Measurements from ENCODE around the gene TDRD12. TPM values are rescaled to one million over a fixed set of nuclear protein-coding genes. Genes with fewer than 3 reads are reported as not detected.

Gene TDRD12
- total RNA-seq, 3 donors from 2014 or later (not counting 1 experiment from before 2014, with no cell fraction given): 0.13 to 0.45 TPM; not detected in 1

DNA sequence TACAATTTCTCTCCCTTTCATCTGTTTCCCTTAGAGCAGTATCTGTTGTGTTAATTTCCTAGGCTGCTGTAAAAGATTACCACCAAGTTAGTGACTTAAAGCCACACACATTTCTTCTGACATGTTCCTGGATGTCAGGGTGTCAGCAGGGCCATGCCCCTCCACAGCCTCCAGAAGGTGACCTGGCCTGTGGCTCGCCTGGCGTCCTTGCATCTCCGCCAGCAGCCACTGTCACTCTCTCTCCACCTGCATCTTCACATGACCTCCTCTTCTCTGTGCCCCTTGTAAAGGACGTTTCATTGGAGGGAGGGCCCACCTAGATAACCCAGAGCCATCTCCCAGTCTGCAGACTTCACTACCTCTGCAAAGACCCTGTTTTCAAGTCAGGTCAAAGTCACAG, 88.7 kb downstream of the TDRD12 start:
- Mint-ChIP-seq H3K27ac (no peak overlapping the region), H3K4me1 (no peaks in the 10 kb centered on the region), H3K9me3 (no peaks in the 10 kb centered on the region), H3K4me3 (no peak overlapping the region), H3K36me3 (no peaks in the 10 kb centered on the region), H3K27me3 (ENCODE audit: low read depth in 2 of 2) (peaks cover 0 to 11% of the 10 kb centered on the region in 2 donors)
- no peak for ATAC-seq
- H3K27ac ChIP-seq (ENCODE audit: low read length): no peak overlapping the region
- 89% methylated on average over 4 of the region's 4 CpGs for WGBS (ENCODE audit: insufficient coverage)
- TF ChIP-seq, protein P1, sequence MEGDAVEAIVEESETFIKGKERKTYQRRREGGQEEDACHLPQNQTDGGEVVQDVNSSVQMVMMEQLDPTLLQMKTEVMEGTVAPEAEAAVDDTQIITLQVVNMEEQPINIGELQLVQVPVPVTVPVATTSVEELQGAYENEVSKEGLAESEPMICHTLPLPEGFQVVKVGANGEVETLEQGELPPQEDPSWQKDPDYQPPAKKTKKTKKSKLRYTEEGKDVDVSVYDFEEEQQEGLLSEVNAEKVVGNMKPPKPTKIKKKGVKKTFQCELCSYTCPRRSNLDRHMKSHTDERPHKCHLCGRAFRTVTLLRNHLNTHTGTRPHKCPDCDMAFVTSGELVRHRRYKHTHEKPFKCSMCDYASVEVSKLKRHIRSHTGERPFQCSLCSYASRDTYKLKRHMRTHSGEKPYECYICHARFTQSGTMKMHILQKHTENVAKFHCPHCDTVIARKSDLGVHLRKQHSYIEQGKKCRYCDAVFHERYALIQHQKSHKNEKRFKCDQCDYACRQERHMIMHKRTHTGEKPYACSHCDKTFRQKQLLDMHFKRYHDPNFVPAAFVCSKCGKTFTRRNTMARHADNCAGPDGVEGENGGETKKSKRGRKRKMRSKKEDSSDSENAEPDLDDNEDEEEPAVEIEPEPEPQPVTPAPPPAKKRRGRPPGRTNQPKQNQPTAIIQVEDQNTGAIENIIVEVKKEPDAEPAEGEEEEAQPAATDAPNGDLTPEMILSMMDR (IDR thresholded peaks at IDR 0.05): no peak
- DNase-seq: no peak
- no peaks in the 10 kb centered on the region for H3K36me3 ChIP-seq (ENCODE audit: control insufficient read depth, insufficient read depth, low read length)
- intact Hi-C loops (cut with micrococcal nuclease): no loop called here
- H3K4me1 ChIP-seq (ENCODE audit: control insufficient read depth, insufficient read depth, low read length): no peaks in the 10 kb centered on the region
- H3K4me3 ChIP-seq (ENCODE audit: low read length): no peak overlapping the region
- no peaks in the 10 kb centered on the region for H3K27me3 ChIP-seq (ENCODE audit: control insufficient read depth, insufficient read depth, low read length)
- no peaks in the 10 kb centered on the region for H3K9me3 ChIP-seq (ENCODE audit: control insufficient read depth, insufficient read depth, low read length)

DNA sequence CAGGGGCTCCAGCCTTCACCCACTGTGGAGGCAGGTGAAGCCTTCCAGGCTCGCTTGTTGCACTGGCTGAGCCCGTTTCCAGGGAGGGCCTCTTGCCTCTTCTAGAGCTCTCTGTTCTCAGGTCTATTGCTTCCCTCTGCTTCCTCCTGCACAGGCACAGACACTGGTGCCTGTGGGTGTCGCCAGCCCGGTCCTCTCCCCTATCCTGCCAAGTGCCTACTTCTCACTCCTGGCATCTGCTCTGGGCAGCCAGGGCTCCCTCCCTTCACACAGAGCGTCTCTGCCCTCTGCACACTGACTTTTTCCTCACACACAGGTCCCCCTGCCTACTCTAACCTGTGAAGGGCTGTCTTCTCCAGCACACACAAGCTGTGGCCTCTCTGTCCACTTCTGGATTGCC, 89.7 kb downstream of the TDRD12 start:
- ATAC-seq: no peak
- no peaks in the 10 kb centered on the region for H3K36me3 Mint-ChIP-seq
- H3K4me3 Mint-ChIP-seq: no peak overlapping the region

GRCh38 chr19:32809754-32810153, 90.2 kb downstream of the TDRD12 start:
- no peaks in the 10 kb centered on the region for H3K36me3 Mint-ChIP-seq
- WGBS (ENCODE audit: insufficient coverage): 0% methylated on average over 1 of the region's 3 CpGs
- Histone ChIP-seq H3K27ac (ENCODE audit: low read length) (no peak overlapping the region), H3K4me3 (ENCODE audit: low read length) (no peak overlapping the region), H3K36me3 (ENCODE audit: control insufficient read depth, insufficient read depth, low read length) (no peaks in the 10 kb centered on the region), H3K9me3 (ENCODE audit: control insufficient read depth, insufficient read depth, low read length) (no peaks in the 10 kb centered on the region), H3K4me1 (ENCODE audit: control insufficient read depth, insufficient read depth, low read length) (no peaks in the 10 kb centered on the region), H3K27me3 (ENCODE audit: control insufficient read depth, insufficient read depth, low read length) (no peaks in the 10 kb centered on the region)
- ATAC-seq: no peak
- H3K27me3 Mint-ChIP-seq (ENCODE audit: low read depth in 2 of 2): peaks cover 0 to 14% of the 10 kb centered on the region in 2 donors
- TF ChIP-seq, protein P1 (IDR thresholded peaks at IDR 0.05): no peak
- H3K27ac Mint-ChIP-seq: no peak overlapping the region
- H3K4me3 Mint-ChIP-seq: no peak overlapping the region
- DNase-seq: no peak
- H3K9me3 Mint-ChIP-seq: no peaks in the 10 kb centered on the region
- intact Hi-C loops (cut with micrococcal nuclease): no loop called here
- H3K4me1 Mint-ChIP-seq: no peaks in the 10 kb centered on the region

More for the DNA sequence above, 89.7 kb downstream of the TDRD12 start:
- TF ChIP-seq, protein P1 (IDR thresholded peaks at IDR 0.05): no peak
- Mint-ChIP-seq H3K27me3 (ENCODE audit: low read depth in 2 of 2) (peaks cover 0 to 12% of the 10 kb centered on the region in 2 donors), H3K4me1 (no peaks in the 10 kb centered on the region), H3K27ac (no peak overlapping the region), H3K9me3 (no peaks in the 10 kb centered on the region)
- intact Hi-C loops (cut with micrococcal nuclease): no loop called here
- Histone ChIP-seq H3K4me1 (ENCODE audit: control insufficient read depth, insufficient read depth, low read length) (no peaks in the 10 kb centered on the region), H3K9me3 (ENCODE audit: control insufficient read depth, insufficient read depth, low read length) (no peaks in the 10 kb centered on the region), H3K27ac (ENCODE audit: low read length) (no peak overlapping the region), H3K27me3 (ENCODE audit: control insufficient read depth, insufficient read depth, low read length) (no peaks in the 10 kb centered on the region), H3K4me3 (ENCODE audit: low read length) (no peak overlapping the region), H3K36me3 (ENCODE audit: control insufficient read depth, insufficient read depth, low read length) (no peaks in the 10 kb centered on the region)
- no peak for DNase-seq
- WGBS (ENCODE audit: insufficient coverage): 79% methylated on average over 5 of the region's 5 CpGs

GRCh38 chr19:32810452-32810851, 90.9 kb downstream of the TDRD12 start:
- no peak for ATAC-seq
- Histone ChIP-seq H3K4me3 (ENCODE audit: low read length) (no peak overlapping the region), H3K27me3 (ENCODE audit: control insufficient read depth, insufficient read depth, low read length) (no peaks in the 10 kb centered on the region), H3K4me1 (ENCODE audit: control insufficient read depth, insufficient read depth, low read length) (no peaks in the 10 kb centered on the region), H3K9me3 (ENCODE audit: control insufficient read depth, insufficient read depth, low read length) (no peaks in the 10 kb centered on the region), H3K36me3 (ENCODE audit: control insufficient read depth, insufficient read depth, low read length) (no peaks in the 10 kb centered on the region), H3K27ac (ENCODE audit: low read length) (no peak overlapping the region)
- H3K27me3 Mint-ChIP-seq (ENCODE audit: low read depth in 2 of 2): peaks cover 0 to 14% of the 10 kb centered on the region in 2 donors
- intact Hi-C loops (cut with micrococcal nuclease): no loop called here
- 91% methylated on average over 9 of the region's 9 CpGs for WGBS (ENCODE audit: insufficient coverage)
- H3K36me3 Mint-ChIP-seq: no peaks in the 10 kb centered on the region
- DNase-seq: no peak
- no peak overlapping the region for H3K4me3 Mint-ChIP-seq
- TF ChIP-seq, protein P1 (IDR thresholded peaks at IDR 0.05): no peak
- H3K4me1 Mint-ChIP-seq: no peaks in the 10 kb centered on the region
- H3K27ac Mint-ChIP-seq: no peak overlapping the region
- no peaks in the 10 kb centered on the region for H3K9me3 Mint-ChIP-seq
